Measurements from ENCODE around the gene CA7. TPM values are rescaled to one million over a fixed set of nuclear protein-coding genes. Genes with fewer than 3 reads are reported as not detected.

The CA7 gene
- total RNA-seq, result under 1 TPM in 1 of 4 donors, not detected in 3; 0.33 TPM

DNA sequence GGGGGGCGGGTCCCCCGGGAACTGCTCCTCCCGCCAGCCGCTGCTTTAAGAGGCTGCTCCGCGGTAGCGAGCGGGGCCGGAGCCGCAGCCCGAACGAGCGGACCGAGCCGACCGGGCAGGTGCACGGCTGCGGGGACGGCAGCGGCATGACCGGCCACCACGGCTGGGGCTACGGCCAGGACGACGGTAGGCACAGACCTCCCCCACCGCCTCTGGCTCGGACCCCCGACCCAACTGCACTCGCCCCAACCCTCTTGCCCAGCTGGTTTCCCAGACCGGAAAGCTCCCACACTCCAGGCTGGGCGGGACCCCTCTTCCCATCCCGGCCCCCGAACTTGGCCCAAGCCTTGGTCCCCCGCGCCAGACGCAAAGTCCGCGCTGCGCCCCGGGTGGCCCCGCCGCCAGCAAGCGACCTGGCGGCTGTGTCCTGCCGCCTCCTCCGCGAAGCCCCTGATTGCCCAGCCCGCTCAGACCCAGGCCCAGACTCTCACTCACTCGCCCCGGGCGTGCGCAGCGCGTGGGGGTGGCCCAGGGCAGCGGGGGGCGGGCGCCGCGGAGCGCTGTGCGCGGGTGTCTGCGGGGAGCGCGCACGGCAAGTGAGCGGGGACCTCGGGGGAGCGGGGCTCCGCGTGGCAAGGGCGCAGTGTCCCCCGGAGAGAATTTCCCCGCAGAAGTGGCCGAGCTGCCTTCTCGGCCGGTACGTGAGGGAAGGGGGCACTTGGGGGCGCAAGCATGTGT is at the start of gene CA7:
TSS of gene CA7 (plus strand) at position 73 of the 738 bp plus-strand sequence. CDS start at position 147, 74 bp downstream.
- TF ChIP-seq POLR2AphosphoS5 (IDR thresholded peaks at IDR 0.05), result no peak
- TF ChIP-seq EP300 (IDR thresholded peaks at IDR 0.05), result no peak
- TF ChIP-seq CTCF (IDR thresholded peaks at IDR 0.05), result no peak
- no peak for TF ChIP-seq POLR2A (IDR thresholded peaks at IDR 0.05; ENCODE audit: low read depth)
- Histone ChIP-seq H3K27me3 (peaks cover 4 to 58% (median 18%) of the 10 kb centered on the region in 4 donors), H3K36me3 (no peaks in the 10 kb centered on the region), H3K4me3 (peak within 1 kb of the TSS; percentile 45 to 58 (median 52)), H3K27ac (replicated peaks in 1 of 4) (no peak within 1 kb of the TSS), H3K9me3 (no peaks in the 10 kb centered on the region), H3K4me1 (peaks cover 11 to 23% (median 22%) of the 10 kb centered on the region in 4 donors)
- intact Hi-C loops (cut with DNase I), result no loop called here
- 0% methylated on average over 25 of the region's 79 CpGs for WGBS
- no peak for DNase-seq (ENCODE audit: extremely low spot score)

GRCh38 chr16:66798161-66798560 is 46.1 kb upstream of the CA7 start:
- H3K27me3 ChIP-seq, result no peaks in the 10 kb centered on the region
- H3K27ac ChIP-seq (replicated peaks in 1 of 4), result no peak overlapping the region
- no peak for DNase-seq (ENCODE audit: extremely low spot score)
- WGBS, result 74% methylated on average over 2 of the region's 2 CpGs
- intact Hi-C loops (cut with DNase I), result no loop called here
- no peak overlapping the region for H3K4me3 ChIP-seq
- H3K9me3 ChIP-seq, result no peaks in the 10 kb centered on the region
- no peaks in the 10 kb centered on the region for H3K4me1 ChIP-seq
- TF ChIP-seq CTCF (IDR thresholded peaks at IDR 0.05), result no peak
- TF ChIP-seq POLR2A (IDR thresholded peaks at IDR 0.05; ENCODE audit: low read depth), result no peak
- no peak for TF ChIP-seq POLR2AphosphoS5 (IDR thresholded peaks at IDR 0.05)
- TF ChIP-seq EP300 (IDR thresholded peaks at IDR 0.05), result no peak
- peaks cover 7 to 25% (median 15%) of the 10 kb centered on the region in 4 donors for H3K36me3 ChIP-seq

DNA sequence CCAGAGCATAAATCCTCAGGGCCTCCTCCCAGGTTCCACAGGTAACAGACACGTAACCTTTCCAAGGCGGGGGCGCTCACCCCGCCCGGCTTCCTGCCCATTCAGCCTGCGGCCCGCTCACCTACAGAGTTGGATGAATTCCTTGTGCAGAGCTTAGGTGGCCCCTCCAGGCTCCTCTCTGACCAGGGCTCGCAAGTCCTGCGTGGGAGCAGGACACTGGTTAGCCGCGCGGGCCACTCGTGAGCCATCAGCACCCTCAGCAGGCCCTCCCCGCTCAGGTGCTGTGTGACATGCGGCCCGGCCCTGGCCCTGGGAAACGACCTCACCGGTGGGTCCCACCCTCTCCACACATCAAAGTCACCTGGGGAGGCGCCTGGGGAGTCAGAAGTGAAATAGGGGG is 43.4 kb upstream of the CA7 start:
- H3K27me3 ChIP-seq, result no peaks in the 10 kb centered on the region
- TF ChIP-seq POLR2AphosphoS5 (IDR thresholded peaks at IDR 0.05), result no peak
- no peak for TF ChIP-seq POLR2A (IDR thresholded peaks at IDR 0.05; ENCODE audit: low read depth)
- TF ChIP-seq CTCF (IDR thresholded peaks at IDR 0.05), result no peak
- TF ChIP-seq EP300 (IDR thresholded peaks at IDR 0.05), result no peak
- no peaks in the 10 kb centered on the region for H3K9me3 ChIP-seq
- no peak for DNase-seq (ENCODE audit: extremely low spot score)
- peaks cover 34 to 52% (median 41%) of the 10 kb centered on the region in 4 donors for H3K36me3 ChIP-seq
- no peak overlapping the region for H3K27ac ChIP-seq (replicated peaks in 1 of 4)
- WGBS, result 86% methylated on average over 7 of the region's 19 CpGs
- no peaks in the 10 kb centered on the region for H3K4me1 ChIP-seq
- no peak overlapping the region for H3K4me3 ChIP-seq
- intact Hi-C loops (cut with DNase I), result no loop called here

GRCh38 chr16:66801320-66802105 is 42.7 kb upstream of the CA7 start, which contains the start of gene TERB1:
Gene TERB1, minus strand, starts transcription at chr16:66801584. Its CDS starts 4,786 bp downstream, at chr16:66796798.
- Histone ChIP-seq H3K27me3 (no peaks in the 10 kb centered on the region), H3K27ac (replicated peaks in 1 of 4) (no peak within 1 kb of the TSS), H3K9me3 (no peaks in the 10 kb centered on the region), H3K36me3 (peaks cover 41 to 59% (median 47%) of the 10 kb centered on the region in 4 donors), H3K4me3 (no peak within 1 kb of the TSS), H3K4me1 (no peaks in the 10 kb centered on the region)
- intact Hi-C loops (cut with DNase I), result no loop called here
- no peak for DNase-seq (ENCODE audit: extremely low spot score)
- 90% methylated on average over 48 of the region's 56 CpGs for WGBS
- TF ChIP-seq EP300 (IDR thresholded peaks at IDR 0.05) (no peak), POLR2A (IDR thresholded peaks at IDR 0.05; ENCODE audit: low read depth) (no peak), POLR2AphosphoS5 (IDR thresholded peaks at IDR 0.05) (no peak), CTCF (IDR thresholded peaks at IDR 0.05) (no peak)
